ELF-1 (cell line): Measurements from ENCODE around the gene BTK.

Experiments
- DNase-seq: peaks from one replicate; pipeline ENCODE4 v3.0.0-alpha.2; 2016; ENCODE audit warnings: low read depth, low spot score

The BTK gene

DNA sequence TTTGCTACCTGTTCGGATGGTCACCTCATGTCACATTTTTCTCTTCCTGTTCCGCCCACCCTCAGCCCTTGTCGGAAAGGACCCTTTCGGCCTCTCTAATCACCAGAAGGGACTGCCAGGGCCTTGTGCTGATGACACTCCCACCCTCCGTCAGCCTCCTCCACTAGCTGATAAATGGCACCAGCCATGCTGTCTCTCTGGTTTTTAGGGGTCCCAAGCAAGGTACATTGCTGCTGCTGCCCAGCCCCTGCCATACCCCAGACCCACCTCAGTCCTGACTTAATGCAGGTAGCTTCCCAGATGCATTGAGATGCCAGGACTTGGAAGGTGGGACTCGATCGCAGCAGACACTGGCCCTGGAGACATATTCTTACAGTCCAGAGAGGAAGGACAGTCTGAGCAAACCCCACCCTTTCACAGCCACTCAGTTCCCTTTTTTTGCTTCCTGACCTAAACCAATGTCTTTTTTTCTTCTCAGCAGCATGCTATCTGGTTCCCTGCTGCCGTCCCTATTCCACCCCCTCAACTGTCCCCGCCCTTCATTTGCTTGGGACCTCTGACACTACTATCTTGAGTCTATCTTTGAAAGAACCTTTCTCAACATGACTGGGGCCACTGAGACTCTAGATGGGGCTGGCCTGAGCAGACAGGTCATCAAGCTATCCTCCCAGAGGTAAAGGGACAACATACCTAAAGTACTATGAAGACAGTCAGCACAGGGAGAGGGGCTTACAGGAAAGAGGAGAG lies at the start of gene BTK:
BTK (minus strand) TSS at position 397 of the 747 bp plus-strand sequence. CDS start 10,907 bp downstream, outside the sequence.
- DNase-seq = no peak

DNA sequence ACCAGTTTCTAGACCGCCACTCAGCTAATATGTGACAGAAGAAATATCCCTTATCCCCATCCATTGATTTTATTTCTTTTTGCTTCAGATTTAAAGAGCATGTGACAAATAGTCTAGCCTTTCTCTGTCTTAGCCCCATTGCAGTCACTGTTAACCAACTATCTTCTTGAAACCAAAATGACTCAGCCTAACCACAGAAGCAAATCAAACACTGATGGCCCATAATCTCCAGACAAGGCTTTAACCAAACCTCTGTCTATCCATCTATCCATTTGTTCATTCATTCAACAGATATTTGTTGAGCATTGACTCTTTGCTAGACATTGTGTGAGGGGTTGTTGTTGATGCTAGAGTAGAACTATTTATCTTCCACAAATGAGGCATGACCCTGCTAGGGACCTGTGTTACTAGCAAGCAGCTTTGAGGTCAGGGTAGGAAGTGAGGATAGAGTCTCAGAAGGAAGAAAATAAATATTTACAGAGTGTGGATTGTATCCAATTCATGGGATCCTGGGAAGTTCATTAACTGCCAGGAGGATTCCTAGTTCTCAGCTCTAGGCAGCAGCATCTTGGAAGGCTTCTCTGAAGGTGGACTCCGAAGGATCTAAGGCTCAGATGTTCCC lies 44.6 kb upstream of the BTK start:
- no peak for DNase-seq

DNA sequence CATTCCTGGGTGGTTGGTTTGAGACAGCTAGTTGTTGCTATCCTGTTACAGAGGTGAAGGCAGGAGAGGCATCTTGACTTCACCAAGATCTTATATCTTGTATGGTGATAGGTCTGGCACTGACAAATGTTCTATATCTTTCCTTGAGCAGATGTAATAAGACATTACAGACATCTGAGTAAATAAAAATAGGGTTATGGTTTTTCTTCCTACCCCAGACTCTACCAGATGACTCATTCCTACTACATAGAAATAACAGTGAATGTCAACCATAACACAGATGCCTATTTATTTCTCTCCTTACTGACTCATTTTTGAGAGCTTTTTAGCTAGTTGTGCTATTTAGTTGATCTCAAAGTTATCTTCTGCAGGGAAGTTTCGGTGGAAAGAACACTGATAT lies 43.9 kb upstream of the BTK start:
- DNase-seq = no peak

DNA sequence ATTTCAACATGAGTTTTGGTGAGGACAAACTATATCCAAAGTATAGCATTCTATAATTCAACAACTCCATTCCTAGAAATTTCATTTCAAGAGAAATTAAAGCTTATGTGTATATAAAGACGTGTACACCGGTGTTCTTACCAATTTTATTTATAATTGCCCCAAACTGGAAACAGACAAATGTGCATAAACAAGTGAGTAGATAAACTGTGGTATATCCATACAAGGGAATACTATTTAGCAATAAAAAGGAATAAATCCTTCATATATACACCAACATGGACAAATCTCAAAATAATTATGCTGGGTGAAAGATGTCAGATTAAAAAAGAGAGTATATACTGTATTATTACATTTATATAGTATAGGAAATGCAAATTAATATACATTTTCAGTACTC lies 42.0 kb upstream of the BTK start:
- no peak for DNase-seq

DNA sequence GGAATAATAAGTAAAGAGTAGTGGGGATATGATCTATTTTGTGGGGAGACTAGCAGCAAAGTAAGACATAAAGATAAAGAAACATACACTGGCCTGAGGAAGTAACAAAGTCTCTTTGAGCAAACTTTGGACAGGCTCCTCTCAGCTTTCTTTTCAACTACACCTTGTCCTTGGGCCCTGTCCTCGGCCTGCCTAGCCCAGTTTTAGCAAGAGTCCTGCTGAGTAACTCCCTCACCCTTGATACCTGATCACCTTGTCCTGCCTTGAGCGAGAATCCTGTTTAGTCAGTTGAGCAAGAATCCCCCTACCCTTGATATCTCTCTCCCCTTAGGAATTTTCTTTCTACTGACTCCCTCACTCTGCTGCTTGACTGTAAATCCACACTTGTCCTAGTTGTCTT lies 33.5 kb upstream of the BTK start:
- DNase-seq = peak; percentile 69

DNA sequence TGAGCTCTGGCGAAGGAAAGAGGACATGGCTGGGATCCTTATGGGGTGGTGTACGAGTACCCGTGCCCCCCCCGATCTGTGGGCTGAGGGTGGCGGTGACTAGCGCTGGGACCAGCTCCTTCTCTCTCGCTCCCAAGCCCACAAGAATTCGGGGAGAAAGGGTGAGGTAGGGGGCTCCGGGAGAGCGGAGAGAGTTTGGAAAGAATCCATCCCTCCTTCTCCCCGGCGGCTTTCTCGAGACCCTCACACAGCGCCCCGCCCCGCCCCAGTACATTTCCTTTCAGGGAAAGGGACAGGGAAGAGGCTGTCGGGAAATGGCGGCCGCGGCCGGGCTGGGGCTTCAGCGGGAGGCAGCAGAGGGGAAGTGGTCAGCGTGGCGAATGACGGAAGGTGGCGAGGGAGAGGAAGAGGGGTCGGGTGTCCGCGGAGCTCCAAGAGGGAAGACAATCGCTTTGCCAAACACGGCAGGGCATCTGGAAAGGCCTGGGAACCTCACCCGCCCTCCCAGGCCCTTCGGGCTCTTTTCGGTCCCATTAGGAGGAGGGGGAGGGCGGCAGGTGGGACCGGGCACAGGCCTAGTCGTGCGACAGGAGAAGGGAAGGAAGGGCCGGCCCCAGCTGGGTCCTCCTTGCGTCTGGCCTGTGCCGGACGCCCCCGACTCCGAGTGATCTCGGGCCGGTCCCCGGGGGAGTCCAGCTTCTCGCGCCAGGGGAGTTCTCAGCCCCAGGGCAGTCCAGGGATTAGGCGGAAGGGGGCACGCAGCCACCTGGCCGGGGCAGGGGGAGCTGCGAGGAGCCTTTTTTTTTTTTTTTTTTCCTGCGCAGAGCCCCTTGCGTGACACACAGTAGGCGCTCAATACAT lies 32.2 kb upstream of the BTK start:
- peak; percentile 82 for DNase-seq

DNA sequence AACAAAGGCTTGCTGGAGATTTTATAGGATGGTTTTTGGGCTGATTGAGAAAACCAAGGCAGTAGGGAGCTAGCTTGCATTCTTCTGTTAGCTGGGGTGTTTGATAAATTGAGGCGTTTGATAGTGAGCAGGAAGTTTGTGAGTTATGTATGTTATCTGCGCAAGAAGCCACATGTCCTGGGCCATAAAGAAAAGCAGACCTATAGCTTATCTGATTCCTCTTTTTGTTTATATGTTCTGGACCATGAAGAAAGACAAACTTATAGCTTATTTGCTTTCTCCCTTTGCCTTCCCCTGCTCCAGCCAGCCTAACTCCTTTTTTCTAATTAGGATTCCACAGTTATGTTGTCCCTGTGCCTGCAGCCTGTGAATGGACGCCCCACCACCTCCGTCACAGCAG lies 31.2 kb upstream of the BTK start:
- no peak for DNase-seq

DNA sequence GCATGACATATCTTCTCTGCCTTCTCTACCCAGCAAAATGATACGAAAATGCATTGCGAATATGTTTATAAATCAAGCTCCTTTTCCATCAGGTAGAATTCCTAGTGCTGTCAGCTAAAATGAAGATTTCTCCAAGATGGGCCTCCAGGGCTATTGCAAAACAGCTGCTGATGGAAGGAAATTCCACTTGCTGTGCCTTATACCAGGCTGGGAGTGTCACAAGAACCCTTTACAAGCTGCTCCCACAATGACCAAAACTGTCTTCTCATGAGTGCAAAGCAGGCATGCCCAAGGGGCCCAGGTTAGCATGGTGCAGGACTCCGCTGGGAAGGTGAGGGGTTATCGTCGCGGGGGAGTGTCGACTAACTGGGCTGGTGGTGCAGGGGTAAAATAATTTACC lies 30.7 kb upstream of the BTK start:
- DNase-seq = no peak

DNA sequence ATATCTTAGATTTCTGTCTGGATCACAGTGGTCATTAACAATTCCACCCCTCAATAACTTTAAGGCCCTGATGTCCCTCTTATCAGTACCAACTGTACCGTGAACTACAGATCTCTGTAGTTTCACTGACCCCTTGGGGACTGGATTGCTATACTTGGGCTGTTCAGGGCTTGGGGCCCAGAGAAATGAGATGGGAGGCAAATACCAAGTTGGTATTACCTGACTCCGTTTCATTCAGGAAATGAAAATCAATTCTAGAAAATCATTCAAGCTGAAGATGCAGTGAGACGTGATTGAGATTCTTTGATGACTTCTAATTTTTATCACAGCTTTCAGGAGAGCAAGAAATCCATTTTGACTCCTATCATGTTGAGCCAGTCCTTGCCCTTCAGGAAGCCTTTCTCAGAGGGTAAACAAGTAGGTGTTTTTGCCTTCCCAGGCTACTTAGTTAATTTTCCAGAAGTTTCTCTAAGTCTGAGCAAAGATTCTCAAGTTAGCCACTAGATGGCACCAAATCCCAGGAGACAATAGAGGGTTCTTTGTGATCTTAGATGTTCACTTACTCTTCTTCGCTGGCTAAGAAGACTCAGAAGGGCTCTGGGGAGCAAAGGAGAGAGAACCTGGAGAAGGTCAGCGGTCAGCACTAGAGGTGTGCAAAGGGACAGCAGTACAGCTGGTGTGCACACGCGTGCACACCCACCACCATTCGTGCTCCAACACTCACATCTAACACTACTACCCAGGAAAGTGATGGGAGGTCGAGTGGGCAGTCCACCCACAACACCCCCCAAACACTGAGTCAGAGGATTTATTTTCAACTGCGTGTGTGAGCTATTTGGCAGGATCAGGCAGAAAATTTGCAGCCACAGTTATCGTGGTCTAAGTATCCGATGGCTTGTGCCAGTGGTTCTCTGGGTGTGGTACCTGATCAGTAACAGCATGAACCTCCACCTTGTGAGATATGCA lies 29.5 kb upstream of the BTK start:
- peak; percentile 70 for DNase-seq

DNA sequence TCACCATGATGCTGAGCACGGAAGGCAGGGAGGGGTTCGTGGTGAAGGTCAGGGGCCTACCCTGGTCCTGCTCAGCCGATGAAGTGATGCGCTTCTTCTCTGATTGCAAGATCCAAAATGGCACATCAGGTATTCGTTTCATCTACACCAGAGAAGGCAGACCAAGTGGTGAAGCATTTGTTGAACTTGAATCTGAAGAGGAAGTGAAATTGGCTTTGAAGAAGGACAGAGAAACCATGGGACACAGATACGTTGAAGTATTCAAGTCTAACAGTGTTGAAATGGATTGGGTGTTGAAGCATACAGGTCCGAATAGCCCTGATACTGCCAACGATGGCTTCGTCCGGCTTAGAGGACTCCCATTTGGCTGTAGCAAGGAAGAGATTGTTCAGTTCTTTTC lies 26.0 kb upstream of the BTK start:
- no peak for DNase-seq

DNA sequence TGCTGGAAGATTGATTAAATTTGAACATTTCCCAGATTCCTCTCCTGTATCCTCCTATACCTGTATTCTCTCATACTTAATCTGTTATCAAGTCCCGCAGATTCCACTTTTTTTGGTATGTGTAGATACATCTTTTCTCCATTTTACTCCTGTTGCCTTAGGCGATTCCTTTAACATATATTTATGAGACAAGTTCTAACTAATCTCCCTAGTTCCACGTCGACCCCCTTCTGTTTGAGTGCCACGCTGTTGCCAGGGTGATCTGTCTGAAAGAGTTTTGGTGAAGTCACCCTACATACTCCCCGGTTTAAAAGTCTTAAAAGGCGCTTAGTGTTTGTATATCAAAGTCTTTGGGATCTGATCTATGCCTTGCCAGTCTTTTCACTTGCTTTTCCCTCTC lies 24.5 kb upstream of the BTK start:
- no peak for DNase-seq

DNA sequence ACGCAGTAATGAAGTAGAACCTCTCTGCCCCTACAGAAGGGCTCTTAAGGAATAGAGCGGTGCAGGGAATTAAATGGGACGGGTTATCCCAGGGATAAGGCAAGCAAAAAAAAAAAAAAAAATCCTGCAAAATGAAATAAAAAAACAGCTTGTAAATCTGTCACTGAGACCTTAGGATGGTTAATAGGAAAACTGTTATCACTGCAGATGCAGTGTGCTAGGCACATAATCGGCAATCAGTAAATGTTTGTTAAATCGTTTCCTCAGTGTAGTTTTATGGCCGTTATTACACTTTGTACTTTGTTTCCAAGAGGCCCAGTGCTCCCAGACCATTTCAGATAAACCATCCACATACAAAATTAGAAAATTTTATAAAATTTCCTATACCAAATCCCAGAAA lies 23.1 kb upstream of the BTK start:
- DNase-seq = peak; percentile 40

DNA sequence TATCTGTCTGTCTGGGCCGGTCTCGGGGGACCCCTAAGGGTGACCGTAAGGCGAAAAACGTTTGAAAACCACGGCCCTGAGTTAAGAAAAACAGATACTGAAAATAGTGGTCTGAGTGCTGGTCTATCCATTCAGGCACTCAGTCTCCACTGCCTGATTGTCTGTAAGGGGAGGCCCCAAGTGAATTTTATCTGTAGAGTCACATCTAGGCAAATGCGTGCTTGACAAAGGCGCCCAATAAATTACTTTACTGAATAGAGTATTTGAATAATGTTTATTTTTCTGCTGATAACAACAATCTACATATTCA lies 22.5 kb upstream of the BTK start:
- DNase-seq = no peak

DNA sequence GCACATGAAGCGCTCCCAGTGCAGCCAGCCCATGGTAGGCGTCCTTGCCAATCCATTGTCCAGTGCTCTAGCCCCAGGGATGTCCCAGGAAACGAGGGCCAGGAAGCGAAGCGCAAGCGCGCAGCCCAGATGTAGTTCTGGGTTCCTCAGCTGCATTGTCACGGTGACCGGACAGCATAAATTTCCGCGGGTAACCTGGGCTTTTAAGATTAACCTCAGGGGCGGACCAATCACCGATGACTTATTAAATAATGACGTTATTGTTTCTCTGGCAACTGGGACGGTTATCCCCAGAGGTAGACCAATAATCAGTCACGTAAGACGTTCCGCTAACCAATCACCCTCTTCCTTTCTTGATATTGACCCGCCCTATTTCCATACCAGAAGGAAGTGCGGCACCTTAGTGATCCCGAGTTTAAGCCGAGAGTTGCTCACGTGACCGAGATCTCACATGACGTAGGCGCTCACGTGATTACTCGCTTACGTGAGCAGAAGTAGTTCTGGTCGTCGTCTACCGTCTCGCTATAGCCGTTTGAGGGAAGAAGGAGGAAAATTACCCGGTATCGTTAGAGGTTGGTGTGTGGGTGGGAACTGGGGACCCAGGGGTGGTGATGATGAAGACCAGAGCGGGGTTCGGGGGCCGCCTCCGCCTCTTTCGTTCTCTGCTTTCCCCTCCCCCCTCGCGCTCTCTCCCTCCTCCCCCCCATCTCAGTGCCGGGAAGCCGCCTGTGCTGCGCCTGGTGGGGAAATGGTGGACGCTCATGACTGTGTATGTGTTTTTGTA lies 21.9 kb upstream of the BTK start, which contains the start of the genes GLA and HNRNPH2:
GLA (minus strand) TSS at position 178 of the 784 bp plus-strand sequence; CDS start at position 156, 22 bp downstream.
HNRNPH2 (plus strand) TSS at position 475 of the 784 bp plus-strand sequence. CDS start 3,767 bp downstream, outside the sequence.
- DNase-seq = peak; percentile 99

DNA sequence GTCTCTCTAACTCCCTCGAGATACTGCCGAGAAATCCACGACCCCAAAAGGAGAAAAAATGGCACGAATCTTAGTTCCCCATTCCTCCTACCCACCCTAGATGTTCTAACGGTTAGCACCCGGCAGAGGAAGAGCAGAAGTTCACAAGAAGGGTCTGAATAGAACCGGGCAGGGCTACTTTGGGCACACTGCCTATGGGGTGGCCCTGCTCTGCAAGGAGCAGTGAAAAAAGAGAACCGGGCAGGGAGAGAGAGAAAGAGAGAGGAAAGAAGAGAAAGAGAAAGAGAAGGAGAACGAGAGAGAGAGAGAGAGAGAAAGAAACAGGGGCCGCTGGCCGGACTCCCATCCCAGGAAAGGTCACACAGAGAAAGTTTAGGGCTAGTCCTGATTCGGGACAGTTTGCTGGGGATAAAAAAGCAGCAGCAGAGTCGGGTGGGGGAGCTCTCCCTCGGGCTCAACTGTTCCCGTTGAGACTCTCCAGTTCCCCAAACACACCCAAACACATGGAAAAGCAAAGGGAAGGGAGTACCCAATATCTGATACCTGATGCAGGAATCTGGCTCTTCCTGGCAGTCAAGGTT lies 21.3 kb upstream of the BTK start:
- no peak for DNase-seq

DNA sequence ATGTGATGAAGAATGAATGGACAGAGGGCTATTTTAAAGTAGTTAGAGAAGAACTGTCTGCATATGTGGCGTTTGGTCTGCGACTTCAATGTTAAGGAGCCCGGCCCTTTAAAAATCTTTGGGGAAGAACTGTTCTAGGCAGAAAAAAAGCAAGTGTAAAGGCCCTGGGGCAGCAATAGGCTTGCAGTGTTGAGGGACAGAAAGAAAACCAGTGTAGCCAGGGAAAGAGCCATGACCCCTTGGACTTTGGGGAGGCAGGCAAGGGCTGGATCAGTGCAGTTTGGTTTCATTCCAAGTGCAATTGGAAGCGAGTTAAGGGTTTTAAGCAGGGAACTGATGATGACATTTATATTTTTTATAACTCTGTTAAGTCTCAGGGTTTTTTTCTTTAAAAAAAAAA lies 13.8 kb upstream of the BTK start:
- DNase-seq = no peak

DNA sequence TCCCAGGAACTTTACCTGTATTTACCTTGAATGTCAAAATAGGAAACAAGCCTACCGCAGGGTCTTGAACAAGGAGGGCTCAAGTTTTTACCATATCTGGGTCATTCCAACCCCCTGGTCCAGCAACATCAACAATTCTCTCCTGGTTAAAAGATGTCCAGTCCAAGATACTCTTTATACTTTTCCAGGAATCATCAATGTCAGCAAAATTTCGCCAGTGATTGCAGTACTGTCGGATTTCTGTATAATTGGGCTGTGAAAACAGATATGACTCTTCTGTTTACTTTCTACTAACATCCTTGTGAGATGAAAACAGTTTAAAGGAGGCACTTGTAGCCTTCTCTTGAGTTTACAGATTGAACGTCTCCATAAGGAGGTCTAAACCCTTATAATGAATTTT lies 12.7 kb upstream of the BTK start:
- DNase-seq = no peak

DNA sequence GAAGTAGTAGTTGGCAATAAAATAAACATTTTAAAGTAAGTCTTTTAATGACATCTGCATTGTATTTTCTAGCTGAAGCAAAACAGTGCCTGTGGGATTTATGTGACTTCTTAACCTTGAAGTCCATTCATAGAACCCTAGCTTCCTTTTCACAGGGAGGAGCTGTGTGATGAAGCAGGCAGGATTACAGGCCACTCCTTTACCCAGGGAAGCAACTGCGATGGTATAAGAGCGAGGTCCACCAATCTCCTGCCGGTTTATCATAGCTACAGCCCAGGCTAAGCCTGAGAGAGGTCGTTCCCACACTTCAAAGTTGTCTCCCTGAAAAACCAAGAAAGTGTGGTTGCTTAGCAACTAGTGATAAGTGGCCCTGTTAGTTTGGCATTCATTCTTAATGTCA lies 11.8 kb upstream of the BTK start:
- no peak for DNase-seq

DNA sequence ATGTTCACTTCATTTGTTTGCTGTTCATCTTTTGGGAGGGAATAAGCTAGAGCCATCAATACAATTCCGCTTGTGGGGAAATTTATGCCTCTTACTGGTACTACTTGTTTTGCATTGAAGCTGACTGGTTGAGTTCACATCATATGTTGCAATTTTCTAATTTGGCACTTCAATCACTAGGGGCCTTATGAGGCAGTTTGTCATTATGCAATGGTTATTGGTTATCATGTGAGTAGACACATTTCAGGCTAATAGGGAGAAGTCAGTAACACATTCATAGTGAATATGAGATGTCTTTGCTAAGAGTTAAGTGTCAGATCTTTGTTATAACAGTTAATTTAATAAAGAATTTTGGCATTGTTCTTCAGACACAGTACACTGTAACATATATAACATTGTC lies 9.8 kb upstream of the BTK start:
- DNase-seq = no peak

DNA sequence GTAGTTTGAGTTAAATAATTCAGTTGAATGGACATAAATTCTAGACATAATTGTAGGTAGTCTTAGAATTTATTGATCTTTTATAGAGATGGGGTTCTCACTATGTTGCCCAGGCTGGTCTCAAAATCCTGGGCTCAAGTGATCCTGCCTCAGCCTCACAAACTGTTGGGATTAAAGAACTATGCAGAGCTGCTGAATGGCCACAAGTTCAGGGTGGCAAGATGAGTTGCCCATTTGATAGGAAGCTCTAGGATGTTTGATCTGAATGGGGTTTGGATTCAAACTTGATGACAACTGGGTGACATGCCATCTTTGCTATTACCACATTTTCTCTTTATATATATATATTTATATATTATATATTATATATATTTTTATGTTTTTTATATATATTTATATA lies 8.4 kb upstream of the BTK start:
- DNase-seq = no peak
